Stimulated activated CD4-positive, alpha-beta T cell treated with anti-CD3 and anti-CD28 coated beads, TNF-alpha, amount 100 ng/mL, for 1 hour (primary cell): Measurements from ENCODE around the gene APOL1.

Experiments
- DNase-seq, 3 donors: peaks; one replicate each; pipeline ENCODE4 v3.0.0-alpha.2; 2020; ENCODE audit warnings: low read depth in 3 of 3, low spot score in 1 of 3

APOL1 gene

DNA sequence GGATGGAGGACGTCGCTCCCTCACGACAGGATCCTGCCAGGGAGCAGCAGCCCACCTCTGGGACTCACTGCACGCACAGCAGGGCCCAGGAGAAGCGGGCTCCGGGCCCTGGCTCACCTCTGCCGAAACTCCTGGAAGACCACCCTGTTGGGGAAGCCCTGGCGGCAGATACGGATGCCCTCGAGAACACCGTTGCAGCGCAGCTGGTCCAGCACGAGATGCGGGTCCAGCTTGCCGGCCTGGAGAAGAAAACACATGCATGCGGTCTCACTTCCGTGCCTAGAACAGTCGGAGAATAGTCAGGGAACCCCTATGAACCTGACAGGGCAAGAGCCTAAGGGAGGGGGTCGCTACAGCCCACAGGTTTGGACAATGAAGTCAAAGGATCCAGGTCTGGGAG is 52.9 kb downstream of the APOL1 start:
- no peak for DNase-seq

DNA sequence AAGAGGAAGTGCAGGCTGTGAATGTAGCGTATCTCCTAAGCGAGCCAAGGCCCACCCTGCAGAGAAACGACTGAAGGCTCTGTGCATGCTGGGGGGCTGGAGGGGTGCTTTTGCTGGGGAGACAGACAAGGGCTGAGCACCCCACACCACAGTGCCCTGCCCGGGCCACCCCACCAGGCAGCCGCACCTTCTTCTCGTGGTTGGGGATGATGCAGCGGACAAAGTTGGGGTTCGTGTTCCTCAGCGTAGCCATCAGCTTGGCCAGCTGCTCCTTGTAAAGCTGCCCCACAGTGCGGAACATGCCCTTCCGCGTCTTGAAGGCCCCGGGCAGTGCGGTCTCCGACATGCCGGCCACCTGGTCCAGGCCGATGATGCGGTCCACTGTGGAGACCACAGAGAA is 53.3 kb downstream of the APOL1 start:
- DNase-seq: no peak

DNA sequence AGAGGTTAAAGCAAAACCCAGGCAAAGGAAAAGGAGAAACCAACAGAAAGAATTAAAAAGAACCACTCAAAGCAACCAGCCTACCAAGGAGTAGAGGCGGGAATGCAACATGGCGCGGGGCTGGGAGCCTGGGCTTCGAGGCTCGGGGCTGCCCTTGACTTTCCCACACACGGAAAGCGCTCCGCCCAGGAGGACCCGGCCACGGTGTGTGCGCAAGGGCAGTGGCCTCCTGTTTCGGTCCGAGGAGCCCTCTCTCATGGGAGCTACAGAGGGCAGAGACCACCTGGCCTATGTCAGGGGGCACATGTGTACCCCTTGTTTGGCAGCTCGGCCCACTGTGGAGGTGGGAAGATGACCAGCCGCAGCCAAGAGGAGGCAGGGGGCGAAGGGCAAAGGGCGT is 55.9 kb downstream of the APOL1 start:
- DNase-seq: no peak

DNA sequence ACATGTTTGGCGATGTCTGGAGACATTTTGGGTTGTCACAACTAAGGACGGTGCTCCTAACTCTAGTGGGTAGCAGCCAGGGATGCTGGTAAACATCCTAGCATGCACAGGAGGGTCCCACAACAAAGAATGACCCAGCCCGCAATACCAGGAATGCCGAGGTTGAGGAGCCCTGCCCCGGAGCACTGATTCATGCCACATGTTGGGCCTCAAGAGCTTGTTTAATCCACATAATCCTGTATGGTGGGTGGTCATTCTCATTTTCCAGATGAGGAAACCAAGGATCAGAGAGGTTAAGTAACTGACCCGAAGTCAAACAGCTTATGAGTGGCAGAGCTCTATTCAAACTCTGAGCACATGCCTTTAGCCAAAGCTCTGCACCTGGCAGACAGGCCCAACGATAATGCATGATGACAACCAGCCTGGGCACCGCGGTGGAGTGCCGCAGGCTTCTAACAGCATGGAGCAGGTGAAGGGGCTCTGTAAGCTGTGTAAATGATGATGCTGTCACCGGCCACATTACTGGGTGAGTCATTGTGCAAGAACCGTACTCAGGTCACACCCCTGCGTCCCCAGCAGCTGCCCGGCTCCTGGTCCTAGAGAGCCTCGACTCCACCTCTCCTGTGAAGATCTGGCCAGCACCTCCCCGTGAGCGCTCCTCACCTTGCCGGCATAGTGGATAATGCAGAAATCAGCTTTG is 58.6 kb downstream of the APOL1 start:
- DNase-seq: no peak

DNA sequence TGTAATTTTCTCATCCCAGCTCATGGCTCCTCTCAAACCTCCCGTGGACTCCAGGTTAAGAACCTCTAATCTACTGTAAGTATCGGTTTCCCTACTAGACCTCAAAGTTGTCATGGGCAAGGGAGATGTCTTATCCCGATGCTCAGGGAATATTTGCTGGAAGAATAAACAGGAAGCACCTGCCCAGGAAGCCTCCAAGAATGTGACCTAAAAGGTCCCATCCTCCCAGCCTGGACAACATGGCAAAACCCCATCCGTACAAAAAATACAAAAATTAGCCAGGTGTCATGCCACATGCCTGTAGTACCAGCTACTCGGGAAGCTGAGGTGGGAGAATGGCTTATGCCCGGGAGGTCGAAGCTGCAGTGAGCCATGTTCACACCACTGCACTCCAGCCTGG is 62.4 kb downstream of the APOL1 start:
- no peak for DNase-seq

DNA sequence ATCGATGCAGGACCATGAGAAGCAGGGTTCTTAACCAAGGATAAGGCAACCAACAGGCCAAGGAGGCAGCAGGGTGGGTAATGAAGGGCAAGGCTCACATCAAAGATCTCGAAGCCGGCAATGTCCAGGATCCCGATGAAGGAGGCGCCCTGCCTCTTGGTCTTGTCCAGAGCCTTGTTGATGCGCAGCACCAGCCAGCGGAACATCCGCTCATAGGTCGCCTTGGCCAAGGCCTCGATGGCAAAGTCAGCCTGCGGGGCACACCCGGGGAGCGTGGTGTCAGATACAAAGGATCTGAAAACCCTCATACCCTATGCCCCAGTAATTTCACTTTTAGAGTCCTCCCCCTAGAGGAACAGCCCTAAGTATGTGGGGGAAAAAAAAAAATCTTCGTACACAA is 63.5 kb downstream of the APOL1 start:
- DNase-seq: no peak
